HG03342 (cell line): Measurements from ENCODE around the gene FRMPD3.
"Not testable (repeated sequence)": the region's sequence is repeated elsewhere in the genome, so short reads cannot be mapped to it uniquely, and the experiment has no call there.

ENCODE experiments used
- ATAC-seq: cut with Tn5 transposase; IDR thresholded peaks from one replicate; pipeline ENCODE4 v1.9.1; 2021; ENCODE audit warnings: mild to moderate bottlenecking, moderate library complexity; ENCODE audit not compliant: unreplicated experiment

FRMPD3 gene

DNA sequence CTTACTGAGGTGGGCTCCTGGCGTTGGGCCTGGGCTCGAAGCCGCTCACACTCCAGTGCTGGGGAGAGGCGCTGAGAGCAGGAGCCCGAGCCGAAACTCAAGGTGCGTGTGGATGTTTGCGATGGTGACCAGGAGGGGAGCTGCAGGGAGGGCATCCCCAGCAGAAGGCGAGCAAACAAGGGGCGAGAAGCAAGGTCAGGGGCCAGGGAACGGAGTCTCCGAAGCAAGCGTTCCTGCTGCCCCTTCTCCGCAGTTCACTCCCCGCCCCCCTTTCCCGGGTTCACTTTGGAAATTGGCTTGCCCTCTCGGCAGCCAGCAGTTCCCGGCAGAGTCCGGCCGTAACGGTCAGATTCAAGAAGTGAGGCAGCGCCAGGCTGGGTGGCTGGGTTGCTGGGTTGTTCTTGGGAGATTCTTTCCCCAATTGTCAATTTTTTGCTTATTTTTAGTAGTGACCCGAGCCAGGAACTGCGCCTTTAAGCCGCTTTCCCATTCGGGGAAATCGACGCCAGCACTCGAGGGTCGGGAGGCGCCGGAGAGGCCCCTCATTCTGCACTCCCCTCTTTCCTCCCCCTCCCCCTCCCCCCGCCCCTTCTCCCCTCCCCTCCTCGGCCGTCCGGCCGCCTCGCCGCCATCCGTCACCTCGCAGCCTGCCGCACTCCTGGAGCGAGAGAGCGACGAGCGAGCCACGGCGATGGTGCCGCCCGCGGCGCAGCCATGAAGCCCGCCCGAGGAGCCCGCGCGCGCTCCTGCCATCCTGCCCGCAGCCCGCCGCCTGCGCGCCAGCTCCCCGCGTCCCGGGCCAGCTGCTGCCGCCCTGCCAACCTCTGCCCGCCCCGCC lies at the start of gene FRMPD3:
Gene FRMPD3, plus strand, starts transcription at position 655 of the 838 bp plus-strand sequence. CDS start 76,937 bp downstream, outside the sequence.
- ATAC-seq = no peak

DNA sequence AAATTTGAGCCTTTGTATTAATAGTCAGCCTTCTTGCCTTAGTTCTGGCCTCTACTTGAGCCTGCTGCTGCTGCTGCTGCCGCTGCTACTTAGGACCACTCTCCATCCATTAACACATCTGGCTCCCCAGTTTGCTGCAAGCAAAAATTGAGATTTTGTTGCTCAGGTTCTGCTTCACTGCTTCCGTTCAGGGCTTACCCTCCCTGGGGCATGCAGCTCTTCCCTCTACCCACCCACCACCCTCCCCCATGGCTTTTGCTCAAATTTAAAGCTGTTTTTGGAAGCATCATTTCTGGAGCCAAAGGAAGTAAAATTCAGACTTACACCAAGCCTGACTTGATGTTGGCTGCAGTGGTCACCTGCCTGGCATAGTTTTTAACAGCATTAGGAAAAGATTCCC lies 28.9 kb upstream of the FRMPD3 start:
- ATAC-seq = no peak

DNA sequence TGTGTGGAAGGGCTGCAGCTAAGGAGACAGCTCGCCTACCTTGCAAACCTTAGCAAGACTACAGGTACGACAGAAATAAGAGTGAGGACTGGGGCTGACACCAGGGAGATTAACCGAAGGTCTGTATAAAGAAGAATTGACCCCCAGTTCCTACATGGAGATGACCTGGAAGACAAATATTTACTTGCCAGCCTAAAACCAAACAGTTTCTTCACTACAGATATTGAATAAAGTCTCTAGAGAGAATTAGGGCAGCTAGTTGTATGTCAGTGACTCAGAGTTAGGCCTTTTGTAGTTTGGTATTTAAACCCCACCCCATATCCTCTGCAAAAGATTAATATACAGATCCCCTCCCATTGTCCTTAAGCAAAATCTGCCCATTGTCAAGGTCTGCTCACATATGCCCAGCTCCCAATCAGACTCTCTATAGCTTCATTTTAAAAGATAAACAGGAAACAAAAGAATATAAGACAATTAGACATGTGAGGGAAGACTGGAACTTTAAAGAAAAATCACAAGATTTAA lies 28.1 kb upstream of the FRMPD3 start:
- no peak for ATAC-seq

DNA sequence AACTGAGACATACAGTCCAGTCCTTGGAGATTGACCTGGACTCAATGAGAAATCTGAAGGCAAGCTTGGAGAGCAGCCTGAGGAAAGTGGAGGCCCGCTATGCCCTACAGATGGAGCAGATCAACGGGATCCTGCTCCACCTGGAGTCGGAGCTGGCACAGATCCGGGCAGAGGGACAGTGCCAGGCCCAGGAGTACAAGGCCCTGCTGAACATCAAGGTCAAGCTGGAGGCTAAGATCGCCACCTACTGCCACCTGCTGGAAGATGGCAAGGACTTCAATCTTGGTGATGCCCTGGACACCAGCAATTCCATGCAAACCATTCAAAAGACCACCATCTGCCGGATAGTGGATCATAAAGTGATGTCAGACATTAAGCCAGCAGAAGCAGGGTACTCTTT lies 20.4 kb upstream of the FRMPD3 start:
- no peak for ATAC-seq

DNA sequence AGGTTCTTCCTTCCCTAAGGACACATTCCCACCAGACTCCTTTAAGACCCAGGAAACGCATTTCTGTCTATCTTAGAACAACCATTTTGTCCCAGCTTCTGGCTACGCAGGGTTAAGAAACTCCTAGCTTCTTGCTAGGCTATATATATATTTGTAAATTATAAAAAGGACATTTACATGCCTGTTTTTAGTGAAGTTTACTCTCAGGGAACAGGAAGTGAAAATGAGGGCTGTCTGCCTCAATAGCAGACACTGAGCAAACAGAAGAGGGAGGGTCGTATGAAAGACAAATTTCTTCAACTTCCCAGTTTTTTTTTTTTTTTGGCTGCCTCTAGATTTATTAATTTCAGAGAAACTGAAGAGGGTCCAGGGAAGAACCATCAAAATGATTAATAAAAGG lies 9.3 kb upstream of the FRMPD3 start:
- no peak for ATAC-seq

DNA sequence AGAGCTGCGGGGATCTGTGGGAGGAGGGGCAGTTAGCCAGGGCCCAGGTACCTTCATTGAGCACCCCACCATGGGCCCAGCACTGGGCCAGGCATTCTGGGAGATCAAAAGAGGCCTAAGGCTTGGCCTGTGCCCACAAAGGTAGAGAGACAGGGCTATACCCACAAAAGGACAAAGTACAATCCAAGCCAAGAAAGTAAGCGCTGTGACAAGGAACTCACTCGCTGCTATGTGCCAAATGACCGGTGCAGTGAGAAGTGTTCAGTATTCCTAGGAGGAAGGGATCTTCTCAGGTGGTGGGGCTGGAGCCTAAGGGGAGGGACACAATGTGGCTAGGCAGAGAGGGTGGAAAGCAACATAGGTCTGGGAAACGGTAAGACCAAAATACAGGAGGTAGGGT lies 8.8 kb upstream of the FRMPD3 start:
- ATAC-seq = no peak

DNA sequence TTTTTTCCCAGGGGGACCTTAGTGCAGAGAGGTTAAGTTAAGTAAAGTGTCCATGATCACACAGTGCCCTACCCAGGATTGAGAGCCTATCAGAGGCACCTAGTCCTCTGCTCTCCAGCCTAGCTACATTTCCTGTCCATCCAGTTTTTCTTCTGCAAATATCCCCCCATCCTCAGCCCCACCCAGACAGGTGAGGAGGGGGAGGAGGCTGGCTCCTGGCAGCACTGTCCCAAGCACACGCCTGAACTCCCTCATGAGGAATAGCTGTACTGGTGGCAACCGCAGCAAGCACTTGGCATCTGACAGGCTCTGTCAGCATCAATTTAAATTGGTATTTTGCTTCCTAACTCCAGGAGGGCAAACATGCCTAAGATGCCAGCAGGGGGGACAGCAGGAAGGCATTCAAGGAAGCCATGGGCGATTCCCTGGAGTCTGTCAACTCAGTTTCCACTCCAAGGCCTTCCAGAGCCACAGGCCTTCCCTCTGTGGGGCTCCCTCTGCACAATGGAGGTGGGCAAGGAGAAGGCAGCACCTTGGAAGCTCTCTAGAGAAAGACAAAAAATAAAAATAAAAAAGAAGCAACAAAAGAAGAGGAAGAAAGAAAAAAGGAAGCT lies 6.4 kb upstream of the FRMPD3 start:
- no peak for ATAC-seq

DNA sequence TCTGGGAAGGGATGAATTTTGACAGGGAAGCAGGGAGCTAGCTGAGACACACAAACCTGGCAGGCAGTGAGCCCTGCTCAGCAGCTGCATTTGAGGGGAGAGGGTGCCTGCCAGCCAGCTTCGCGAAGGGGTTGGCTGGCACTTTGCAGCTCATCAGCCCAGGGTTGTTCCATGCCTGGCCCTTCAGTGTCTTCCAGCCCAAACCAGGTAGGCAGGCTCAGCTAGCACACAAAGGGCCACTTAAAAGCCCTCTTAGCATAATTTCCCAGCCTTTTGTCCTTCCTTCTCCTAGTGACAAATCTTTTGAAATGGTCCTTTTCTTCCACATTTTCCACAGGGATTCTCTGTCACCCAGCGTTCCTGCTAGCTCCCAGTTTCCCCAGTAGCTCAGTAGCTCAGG lies 4.3 kb upstream of the FRMPD3 start:
- no peak for ATAC-seq

DNA sequence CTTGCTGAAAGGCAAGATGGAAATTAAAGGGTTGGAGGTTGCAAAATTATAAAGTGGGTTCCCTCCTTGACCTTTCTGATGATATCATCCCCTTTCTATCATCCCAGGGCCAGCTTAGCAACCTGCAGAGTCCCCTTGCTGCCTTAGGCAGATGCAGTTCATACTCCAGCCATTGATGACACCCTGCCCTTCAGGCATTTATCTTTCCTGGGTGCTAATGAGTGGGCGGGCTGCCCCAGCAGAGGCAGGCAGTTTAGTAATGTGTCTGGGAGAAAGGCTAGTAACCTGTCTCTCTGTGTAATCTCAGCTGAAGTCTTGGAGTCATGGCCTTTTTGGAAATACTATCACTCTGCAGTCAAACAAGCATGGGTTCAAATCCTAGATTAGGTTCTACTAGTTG lies 3.8 kb upstream of the FRMPD3 start:
- ATAC-seq = no peak

DNA sequence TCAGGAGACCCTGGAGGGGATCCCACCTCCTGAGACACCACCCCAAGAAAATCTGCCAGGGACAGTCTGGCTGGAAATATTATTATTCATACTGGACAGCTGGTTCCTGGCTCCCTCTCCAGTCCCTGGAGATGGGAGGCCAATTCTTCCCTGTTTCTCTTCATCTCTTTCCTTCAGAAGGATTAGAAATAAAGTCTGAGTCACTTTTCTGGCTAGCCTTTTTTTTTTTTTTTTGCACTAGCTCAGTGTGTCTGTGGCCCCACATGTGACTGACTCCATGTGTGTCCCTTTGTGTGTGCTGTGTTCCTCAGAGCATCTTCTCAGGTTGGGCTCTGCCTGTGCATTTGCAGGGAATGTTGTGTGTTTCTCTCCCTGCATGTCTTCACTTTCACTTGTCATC lies 1.8 kb upstream of the FRMPD3 start:
- no peak for ATAC-seq

DNA sequence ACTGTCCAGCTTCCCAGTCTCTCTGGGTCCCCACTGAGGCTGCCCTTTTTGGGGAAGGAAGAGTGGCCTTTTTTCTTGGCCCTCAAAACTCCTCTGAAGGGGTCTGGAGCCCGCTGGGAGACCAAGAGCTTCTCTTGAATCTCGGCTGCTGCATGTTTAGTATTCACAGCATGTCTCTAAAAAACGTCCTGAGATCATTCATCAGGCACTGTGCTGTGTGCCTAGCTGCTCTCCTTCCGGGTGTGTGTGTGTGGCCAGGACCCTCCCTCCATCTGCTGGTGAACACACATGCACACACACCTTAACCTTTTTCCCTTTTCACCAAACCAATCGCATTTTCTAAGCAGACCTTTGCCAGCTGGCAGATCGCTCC lies 841 bp upstream of the FRMPD3 start:
- ATAC-seq = no peak

DNA sequence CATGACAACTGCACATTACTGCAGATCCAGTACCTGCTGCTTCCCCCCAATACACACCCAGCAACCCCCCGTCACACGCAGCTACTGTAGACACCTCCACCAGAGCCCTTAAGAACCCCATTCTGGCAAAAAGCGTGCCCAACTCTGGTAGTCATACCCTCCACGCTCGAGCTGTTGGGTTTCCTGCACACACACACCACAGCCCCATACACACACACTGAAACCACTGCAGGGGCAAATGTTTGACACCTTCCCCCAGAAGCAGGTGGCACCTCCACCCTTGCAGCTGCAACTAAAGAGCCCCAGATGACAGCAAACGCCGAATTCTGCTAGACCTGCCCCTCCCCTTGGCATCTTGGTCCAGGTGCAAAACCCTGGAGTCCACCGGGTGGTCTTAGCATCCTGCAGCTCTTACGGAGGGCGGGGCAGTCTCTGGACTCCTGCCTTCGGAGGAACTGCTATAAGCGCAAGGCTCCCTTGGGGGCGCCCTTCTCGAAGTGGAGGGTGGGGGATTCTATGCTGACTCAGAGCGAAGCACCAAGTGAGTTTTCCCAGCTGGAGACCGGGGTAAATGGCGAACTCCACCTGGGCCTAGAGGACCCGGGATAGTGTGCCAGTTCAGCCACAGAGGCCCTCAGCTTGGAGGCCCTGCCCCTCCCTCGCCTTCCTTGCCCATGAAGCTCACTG lies 1.5 kb downstream of the FRMPD3 start:
- no peak for ATAC-seq

DNA sequence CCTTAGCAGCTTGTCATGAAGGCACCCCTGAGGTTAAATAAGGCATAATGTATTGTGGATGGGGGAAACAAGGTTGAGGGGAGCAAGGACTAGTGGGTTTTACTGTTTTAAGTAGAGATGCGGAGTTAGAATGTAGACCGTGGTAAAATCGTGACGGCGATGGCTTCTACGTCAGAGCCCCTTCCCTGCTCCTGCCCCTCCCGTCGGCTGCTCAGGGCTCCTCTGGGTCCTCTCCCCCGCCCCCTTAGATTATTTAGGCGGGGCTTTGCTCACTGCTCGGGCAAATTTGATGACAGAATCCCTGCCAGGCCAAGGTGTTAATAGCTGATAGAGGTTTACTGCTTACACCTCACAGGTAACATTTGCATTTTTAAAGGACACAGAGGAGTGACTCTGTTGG lies 2.3 kb downstream of the FRMPD3 start:
- no peak for ATAC-seq

DNA sequence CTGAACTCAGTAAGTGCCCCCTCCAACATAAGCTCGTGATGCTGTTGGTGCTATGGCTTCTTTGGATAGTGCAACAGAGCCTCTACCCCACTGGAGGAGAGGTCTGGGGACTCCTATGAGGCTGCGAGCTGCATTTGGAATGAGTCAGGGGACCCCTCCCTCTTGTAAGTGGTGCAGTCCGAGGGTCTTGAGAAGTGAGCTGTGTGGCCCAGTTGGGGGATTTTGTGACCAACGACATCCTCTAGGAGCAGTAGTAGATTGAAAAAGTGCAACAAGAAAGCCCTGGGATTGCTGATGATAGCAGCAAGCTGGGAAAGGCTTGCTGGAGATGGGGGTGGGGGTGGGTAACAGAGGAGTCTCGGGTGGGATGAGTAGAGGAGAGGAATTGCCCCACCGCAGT lies 3.1 kb downstream of the FRMPD3 start:
- ATAC-seq = no peak

DNA sequence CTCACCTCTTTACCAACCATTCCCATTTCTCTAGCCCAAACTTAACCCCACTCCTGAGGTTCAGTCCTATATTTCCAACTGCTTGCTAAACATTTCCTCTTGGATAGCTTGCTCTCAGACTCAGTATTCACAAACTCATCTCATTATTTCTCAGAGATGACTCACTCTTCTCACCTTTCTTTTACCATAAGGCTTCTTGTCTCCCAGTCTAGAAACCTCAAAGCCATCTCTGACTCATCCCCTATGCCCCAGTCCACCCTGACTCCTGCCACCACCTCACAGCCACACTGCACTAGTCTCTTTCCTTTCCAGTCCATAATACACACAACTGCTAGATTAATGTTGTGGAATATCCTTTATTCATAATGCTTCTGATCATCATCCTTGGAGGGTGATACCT lies 4.8 kb downstream of the FRMPD3 start:
- ATAC-seq = peak; percentile 82

DNA sequence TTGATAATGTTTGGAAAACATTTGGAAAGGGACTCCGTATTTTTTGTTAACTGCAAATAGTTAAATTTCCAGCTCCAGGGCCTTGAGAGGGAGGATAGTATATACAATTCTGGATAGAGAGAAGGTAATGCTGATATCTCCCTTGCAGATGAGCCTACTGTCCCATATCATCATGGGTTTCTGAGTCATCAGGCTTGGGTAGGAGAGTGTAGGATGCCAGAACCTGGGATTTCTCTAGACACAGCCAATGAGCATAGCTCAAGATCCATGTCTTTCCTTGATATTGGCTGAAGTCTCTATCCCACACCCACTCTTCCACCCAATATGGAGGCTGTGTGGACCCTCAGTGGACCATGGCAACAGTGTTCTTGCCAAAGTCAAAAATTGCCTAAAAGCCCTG lies 7.8 kb downstream of the FRMPD3 start:
- no peak for ATAC-seq

DNA sequence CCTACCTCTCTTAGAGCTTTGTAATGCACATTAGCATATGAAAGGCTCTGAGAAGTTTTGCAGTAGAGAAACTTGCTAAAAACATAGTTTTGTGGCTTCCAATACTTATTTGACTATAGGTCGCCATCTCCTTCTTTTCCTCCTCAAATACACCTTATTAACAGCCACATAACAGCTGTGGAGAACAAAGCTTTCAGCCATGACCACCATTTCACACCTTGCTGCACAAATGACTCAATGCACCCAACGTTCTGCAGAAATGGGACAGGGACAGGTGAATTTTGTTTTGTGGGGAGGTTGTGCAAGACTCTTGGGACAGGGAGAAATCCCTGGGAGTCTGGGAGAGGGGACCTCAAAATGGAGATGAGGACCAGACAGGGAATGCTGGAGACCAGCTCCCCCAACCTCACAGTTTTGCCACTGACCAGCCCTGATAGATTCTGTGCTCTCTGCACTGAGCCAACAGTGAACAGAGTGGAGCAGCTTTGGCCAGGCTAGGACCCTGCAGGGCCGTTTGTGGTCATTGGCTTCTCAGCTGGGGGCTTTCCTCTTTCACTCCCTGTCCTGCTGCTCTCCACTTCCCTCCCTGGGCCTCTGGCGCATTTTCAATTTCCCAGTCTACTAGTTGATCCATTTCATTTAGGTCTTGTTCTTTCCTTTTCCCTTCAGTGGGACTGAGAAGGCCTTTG lies 16.6 kb downstream of the FRMPD3 start:
- ATAC-seq = peak; percentile 83

DNA sequence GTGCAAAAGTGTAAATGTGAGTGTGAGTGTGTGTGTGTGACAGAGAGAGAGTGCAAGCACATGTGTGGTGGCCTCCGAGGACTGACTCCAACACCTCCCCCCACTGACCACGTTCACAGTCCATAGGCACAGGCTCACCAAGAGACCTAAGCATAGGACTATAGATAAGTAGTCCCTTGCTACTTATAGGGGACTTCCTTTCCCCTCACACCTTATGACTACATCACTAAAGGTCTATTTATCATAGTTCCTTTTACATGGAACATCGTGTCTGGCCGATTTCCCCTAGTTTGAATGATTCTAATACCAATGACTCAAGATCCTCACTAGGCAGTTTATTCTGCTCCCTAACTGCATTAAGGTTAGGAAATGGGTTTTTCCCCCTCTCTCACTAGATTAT lies 17.8 kb downstream of the FRMPD3 start:
- ATAC-seq = no peak

DNA sequence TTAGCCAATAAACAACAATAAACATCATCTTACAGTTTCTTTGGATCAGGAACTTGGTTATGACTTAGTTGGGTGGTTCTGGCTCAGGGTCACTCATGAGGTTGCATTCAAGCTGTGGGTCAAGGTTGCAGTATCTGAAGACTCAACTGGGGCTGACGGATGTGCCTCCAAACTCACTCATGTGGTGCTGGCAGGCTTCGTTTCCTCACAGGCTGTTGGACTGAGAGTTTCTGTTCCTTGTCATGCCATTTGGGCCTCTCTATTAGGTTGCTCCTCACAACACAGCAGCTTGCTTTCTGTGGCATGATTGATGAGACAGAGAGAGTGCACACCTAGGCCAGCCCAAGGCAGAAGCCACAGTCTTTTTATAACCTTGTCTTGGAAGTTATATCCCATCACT lies 20.7 kb downstream of the FRMPD3 start:
- ATAC-seq = no peak

DNA sequence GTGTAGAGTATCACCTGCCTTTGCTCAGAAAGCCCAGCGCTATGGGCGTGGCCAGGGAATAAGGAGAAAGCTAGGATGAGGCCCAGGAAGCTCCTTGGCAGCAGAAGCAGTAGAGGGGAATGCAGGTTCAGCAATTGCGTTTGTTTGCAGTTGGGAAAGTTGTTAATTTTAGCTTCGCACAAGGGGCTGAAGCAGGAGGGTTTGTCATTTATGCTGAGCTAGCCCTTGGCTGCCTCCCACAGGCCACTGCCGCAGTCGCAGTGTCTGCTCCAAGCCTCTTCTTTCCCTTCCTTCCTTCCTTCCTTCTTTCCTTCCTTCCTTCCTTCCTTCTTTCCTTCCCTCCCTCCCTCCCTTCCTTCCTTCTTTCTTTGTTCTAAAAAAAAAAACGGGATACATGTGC lies 21.5 kb downstream of the FRMPD3 start:
- ATAC-seq = no peak

DNA sequence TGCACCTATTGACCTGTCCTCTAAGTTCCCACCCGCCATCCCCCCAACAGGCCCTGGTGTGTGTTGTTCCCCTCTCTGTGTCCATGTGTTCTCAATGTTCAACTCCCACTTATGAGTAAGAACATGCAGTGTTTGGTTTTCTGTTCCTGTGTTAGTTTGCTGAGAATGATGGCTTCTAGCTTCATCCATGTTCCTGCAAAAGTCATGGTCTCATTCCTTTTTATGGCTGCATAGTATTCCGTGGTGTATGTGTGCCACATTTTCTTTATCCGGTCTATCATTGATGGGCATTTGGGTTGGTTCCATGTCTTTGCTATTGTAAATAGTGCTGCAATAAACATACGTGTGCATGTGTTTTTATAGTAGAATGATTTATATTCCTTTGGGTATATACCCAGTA lies 22.0 kb downstream of the FRMPD3 start:
- not testable (repeated sequence) for ATAC-seq
